Astrocyte (in vitro differentiated cells and primary cell): Measurements from ENCODE around the gene FEV.

Experiments
- EZH2 ChIP-seq: IDR thresholded peaks from 2 replicates; pipeline ENCODE4 v1.6.1; 2012; ENCODE audit warnings: mild to moderate bottlenecking, low read length, inconsistent platforms; ENCODE audit not compliant: insufficient read depth
- TF ChIP-seq, protein P1 (sequence below): IDR thresholded peaks from 2 replicates; pipeline ENCODE4 v1.5.1; 2011; ENCODE audit warnings: low read depth, mild to moderate bottlenecking, inconsistent platforms, low read length, moderate library complexity; ENCODE audit not compliant: insufficient read depth

DNA sequence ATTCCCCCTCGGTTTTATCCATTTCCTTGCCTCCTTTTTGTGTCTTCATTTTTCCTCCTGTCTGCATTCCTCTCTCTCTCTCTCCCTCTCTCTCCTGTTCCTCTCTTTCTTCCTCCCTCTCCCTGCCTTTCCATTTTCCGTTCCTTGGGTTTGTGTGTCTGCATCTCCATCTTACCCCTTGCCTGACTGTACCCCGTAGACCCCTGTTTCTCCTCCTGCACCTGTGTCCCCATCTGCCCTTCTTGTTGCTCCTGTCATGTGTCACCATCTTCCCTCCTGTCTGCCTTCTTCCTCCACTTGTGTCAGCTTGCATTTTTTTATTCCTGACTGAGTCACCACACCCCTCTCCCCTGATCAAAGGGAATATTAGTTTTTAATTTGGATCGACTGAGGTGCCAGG lies 23.8 kb downstream of the FEV start:
- TF ChIP-seq, protein P1, sequence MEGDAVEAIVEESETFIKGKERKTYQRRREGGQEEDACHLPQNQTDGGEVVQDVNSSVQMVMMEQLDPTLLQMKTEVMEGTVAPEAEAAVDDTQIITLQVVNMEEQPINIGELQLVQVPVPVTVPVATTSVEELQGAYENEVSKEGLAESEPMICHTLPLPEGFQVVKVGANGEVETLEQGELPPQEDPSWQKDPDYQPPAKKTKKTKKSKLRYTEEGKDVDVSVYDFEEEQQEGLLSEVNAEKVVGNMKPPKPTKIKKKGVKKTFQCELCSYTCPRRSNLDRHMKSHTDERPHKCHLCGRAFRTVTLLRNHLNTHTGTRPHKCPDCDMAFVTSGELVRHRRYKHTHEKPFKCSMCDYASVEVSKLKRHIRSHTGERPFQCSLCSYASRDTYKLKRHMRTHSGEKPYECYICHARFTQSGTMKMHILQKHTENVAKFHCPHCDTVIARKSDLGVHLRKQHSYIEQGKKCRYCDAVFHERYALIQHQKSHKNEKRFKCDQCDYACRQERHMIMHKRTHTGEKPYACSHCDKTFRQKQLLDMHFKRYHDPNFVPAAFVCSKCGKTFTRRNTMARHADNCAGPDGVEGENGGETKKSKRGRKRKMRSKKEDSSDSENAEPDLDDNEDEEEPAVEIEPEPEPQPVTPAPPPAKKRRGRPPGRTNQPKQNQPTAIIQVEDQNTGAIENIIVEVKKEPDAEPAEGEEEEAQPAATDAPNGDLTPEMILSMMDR, result no peak
- TF ChIP-seq EZH2, result no peak
